HepG2 (cell line): Measurements from ENCODE around the gene SLC44A5. TPM values are rescaled to one million over a fixed set of nuclear protein-coding genes. Genes with fewer than 3 reads are reported as not detected.

Source experiments
- ATAC-seq: fragments of 200-7000 bp; cut with Tn5 transposase; 3 replicates; pipeline ENCODE4 v1.9.1; 2020; ENCODE audit warnings: mild to moderate bottlenecking, moderate library complexity
- BruUV-seq: library from RNA; stranded (reverse); fragments of 400-500 nt; replicated peaks from 2 replicates; lab custom pipeline; 2021; lab: Mats Ljungman, UMichigan
- CTCF ChIA-PET: fragments of 300-600 bp; formaldehyde crosslinking; extraction: SDS; loops from one replicate; lab custom pipeline; 2021; ENCODE audit warnings: low total read pairs, inconsistent platforms, low intra/inter-chr PET ratio; lab: Yijun Ruan, JAX
- POLR2A ChIA-PET: fragments of 350-600 bp; sonication (Branson Sonifier 250); formaldehyde crosslinking; loops from one replicate; lab custom pipeline; 2020; ENCODE audit warnings: antibody characterized with exemption, inconsistent platforms; lab: Yijun Ruan, JAX
- DNase-seq: peaks from one replicate; pipeline ENCODE4 v3.0.0-alpha.2; 2015; ENCODE audit warnings: low spot score
- FAIRE-seq: peaks from 3 replicates; lab custom pipeline; 2011; peaks lifted over from hg19 to GRCh38; lab: Jason Lieb, UNC
- H2AFZ ChIP-seq: one replicate; pipeline ENCODE4 v1.6.1; 2011; ENCODE audit warnings: low read length, inconsistent platforms
- H3K27ac ChIP-seq: fragments of 300-600 bp; 3 replicates; pipeline ENCODE4 v1.8.0; 2011; ENCODE audit warnings: mixed run types, mild to moderate bottlenecking, mixed read lengths, low read length, inconsistent platforms; ENCODE audit not compliant: insufficient read depth; ENCODE audit errors: extremely low read length
- H3K27me3 ChIP-seq, 2 experiments: fragments of 200-600 bp in 1 of 2; 2 replicates in 1 of 2; 3 replicates in 1 of 2; pipeline versions ENCODE4 v1.6.0 to v1.8.0; 2011; ENCODE audit warnings: low read length in 2 of 2, mild to moderate bottlenecking in 2 of 2, moderate library complexity in 2 of 2, inconsistent platforms in 1 of 2; ENCODE audit not compliant: insufficient read depth in 2 of 2, control insufficient read depth in 1 of 2
- H3K36me3 ChIP-seq, 2 experiments: fragments of 200-600 bp in 1 of 2; replicated peaks in 1 of 2; 2 replicates in 1 of 2; 3 replicates in 1 of 2; pipeline versions ENCODE4 v1.5.1 to v1.8.0; 2011; ENCODE audit warnings: low read length in 2 of 2, inconsistent platforms in 1 of 2; ENCODE audit not compliant: insufficient read depth in 2 of 2, control insufficient read depth in 1 of 2
- H3K4me1 ChIP-seq: 2 replicates; pipeline ENCODE4 v1.5.1; 2012; ENCODE audit warnings: low read length, inconsistent platforms; ENCODE audit not compliant: insufficient read depth
- H3K4me2 ChIP-seq: 2 replicates; pipeline ENCODE4 v1.6.0; 2011; ENCODE audit warnings: low read depth, low read length, inconsistent platforms
- H3K4me3 ChIP-seq, 3 experiments: fragments of 200-600 bp in 1 of 3; sonication (generic), shearing (Covaris generic) in 1 of 3; replicated peaks in 1 of 3; 2 replicates each; pipeline ENCODE4 v1.5.1; 2011 to 2016; ENCODE audit warnings: low read length in 3 of 3, inconsistent platforms in 2 of 3, low read depth in 2 of 3, mild to moderate bottlenecking in 2 of 3, control low read depth in 1 of 3, mixed read lengths in 1 of 3; ENCODE audit not compliant: insufficient read depth in 1 of 3
- H3K79me2 ChIP-seq: one replicate; pipeline ENCODE4 v1.6.1; 2011; ENCODE audit warnings: low read length, inconsistent platforms; ENCODE audit not compliant: insufficient read depth
- H3K9ac ChIP-seq: 2 replicates; pipeline ENCODE4 v1.6.0; 2011; ENCODE audit warnings: mild to moderate bottlenecking, low read depth, low read length, inconsistent platforms; ENCODE audit not compliant: insufficient read depth
- H3K9me3 ChIP-seq: 2 replicates; pipeline ENCODE4 v1.5.1; 2012; ENCODE audit warnings: mild to moderate bottlenecking, low read length
- H4K20me1 ChIP-seq: 2 replicates; pipeline ENCODE4 v1.6.0; 2011; ENCODE audit warnings: inconsistent platforms, mild to moderate bottlenecking, low read length, moderate library complexity; ENCODE audit not compliant: insufficient read depth
- FOXO1 ChIP-seq: sonication (generic); formaldehyde crosslinking; IDR thresholded peaks from 2 replicates; pipeline ENCODE4 v1.4.0; 2020; ENCODE audit warnings: missing genetic modification reagents
- GATA4 ChIP-seq: sonication (generic); IDR thresholded peaks from 2 replicates; pipeline ENCODE4 v1.6.1; 2016; ENCODE audit warnings: antibody characterized with exemption, low read depth, borderline replicate concordance
- HNF4G ChIP-seq, 2 experiments: sonication (generic) in 1 of 2; formaldehyde crosslinking in 1 of 2; IDR thresholded peaks; 2 replicates each; pipeline versions ENCODE4 v1.4.0 to v1.6.1; 2011 to 2020; ENCODE audit warnings: borderline replicate concordance in 2 of 2, low read depth in 2 of 2, mild to moderate bottlenecking in 2 of 2, low read length in 1 of 2, missing genetic modification reagents in 1 of 2, moderate library complexity in 1 of 2
- MTA1 ChIP-seq: sonication (generic); formaldehyde crosslinking; IDR thresholded peaks from 2 replicates; pipeline ENCODE4 v1.4.0; 2020; ENCODE audit warnings: missing genetic modification reagents, mild to moderate bottlenecking, borderline replicate concordance
- SETDB1 ChIP-seq: sonication (generic); formaldehyde crosslinking; IDR thresholded peaks from 2 replicates; pipeline ENCODE4 v1.5.1; 2020; ENCODE audit warnings: missing genetic modification reagents, mild to moderate bottlenecking, borderline replicate concordance
- SMARCC2 ChIP-seq: fragments of 450-650 bp; IDR thresholded peaks from 2 replicates; pipeline ENCODE4 v1.6.1; 2017; ENCODE audit warnings: antibody characterized with exemption, mild to moderate bottlenecking
- XBP1 ChIP-seq: sonication (generic); formaldehyde crosslinking; IDR thresholded peaks from 2 replicates; pipeline ENCODE4 v1.5.0; 2020; ENCODE audit warnings: missing genetic modification reagents
- ZBTB42 ChIP-seq: sonication (generic); formaldehyde crosslinking; IDR thresholded peaks from 2 replicates; pipeline ENCODE4 v1.5.0; 2020; ENCODE audit warnings: mild to moderate bottlenecking, missing genetic modification reagents
- ZFX ChIP-seq: sonication (generic); formaldehyde crosslinking; IDR thresholded peaks from 2 replicates; pipeline ENCODE4 v1.4.0; 2020; ENCODE audit warnings: mild to moderate bottlenecking, low read depth, missing genetic modification reagents, moderate library complexity
- ZFY ChIP-seq: sonication (generic); formaldehyde crosslinking; IDR thresholded peaks from 2 replicates; pipeline ENCODE4 v1.4.0; 2020; ENCODE audit warnings: missing genetic modification reagents
- ZFYVE20 ChIP-seq: sonication (generic); formaldehyde crosslinking; IDR thresholded peaks from 2 replicates; pipeline ENCODE4 v1.8.0; 2023; ENCODE audit warnings: low read depth, mild to moderate bottlenecking, moderate library complexity, missing genetic modification reagents, borderline replicate concordance
- ZNF34 ChIP-seq: sonication (generic); formaldehyde crosslinking; IDR thresholded peaks from 2 replicates; pipeline ENCODE4 v1.4.0; 2020; ENCODE audit warnings: mild to moderate bottlenecking, missing genetic modification reagents, borderline replicate concordance
- ZNF451 ChIP-seq: sonication (generic); formaldehyde crosslinking; IDR thresholded peaks from 2 replicates; pipeline ENCODE4 v1.5.0; 2020; ENCODE audit warnings: mild to moderate bottlenecking, missing genetic modification reagents
- ZNF510 ChIP-seq: sonication (generic); formaldehyde crosslinking; IDR thresholded peaks from 2 replicates; pipeline ENCODE4 v1.4.0; 2020; ENCODE audit warnings: low read depth, mild to moderate bottlenecking, missing genetic modification reagents
- ZNF720 ChIP-seq: sonication (generic); formaldehyde crosslinking; IDR thresholded peaks from 2 replicates; pipeline ENCODE4 v1.4.0; 2020; ENCODE audit warnings: missing genetic modification reagents
- WGBS: methylation state at CpG from one replicate; pipeline ENCODE4 v1.1.6; 2017; ENCODE audit warnings: low lambda C conversion rate; 5-methylcytosine and 5-hydroxymethylcytosine counted together
- in situ Hi-C: cut with HindIII; loops from 2 replicates; pipeline ENCODE4 v1.10.0; 2017; ENCODE audit warnings: low pct_unique_long_range_greater_than_20kb; ENCODE audit not compliant: extremely low pct_ligation_motif_present
- intact Hi-C: fragments of 100-400 bp; cut with micrococcal nuclease; formaldehyde crosslinking; loops from one replicate; pipeline ENCODE4 v1.10.0; 2022; ENCODE audit not compliant: unreplicated experiment
- polyA plus RNA-seq, 8 experiments: library from polyadenylated mRNA; depleted of rRNA in 3 of 8; stranded (reverse) in 7 of 8; unstranded in 1 of 8; fragments of >200 nt; fragmentation: Illumina TruSeq in 4 of 8; extraction: Trizol in 4 of 8; gene quantifications; 2 replicates each; pipeline versions ENCODE4 v1.2.1 to v1.2.3, GENCODE V29; 2011 to 2016; ENCODE audit warnings: low read depth in 4 of 8, missing spikeins in 1 of 8, mixed read lengths in 1 of 8; ENCODE audit not compliant: insufficient read depth in 1 of 8
- total RNA-seq, 5 experiments: library from RNA; depleted of rRNA; stranded (reverse); fragments of >200 nt; fragmentation: Illumina TruSeq; extraction: Trizol; gene quantifications; 2 replicates each; pipeline ENCODE4 v1.2.3, GENCODE V29; 2016; ENCODE audit warnings: low read depth in 1 of 5
- TF ChIP-seq, protein P1 (sequence below): IDR thresholded peaks from 2 replicates; pipeline ENCODE4 v1.6.1; 2016; ENCODE audit warnings: low read depth, control low read depth
- TF ChIP-seq, protein P2 (sequence below): sonication (generic); formaldehyde crosslinking; conservative IDR thresholded peaks from 2 replicates; pipeline ENCODE4 v1.8.1; 2023; ENCODE audit warnings: missing genetic modification reagents
- TF ChIP-seq, protein P3 (sequence below): IDR thresholded peaks from 2 replicates; pipeline ENCODE4 v1.6.1; 2012; ENCODE audit warnings: low read depth, low read length, improper control_type of control experiment

SLC44A5 gene
- total and polyA plus RNA-seq, 2 of the 13 experiments (the other 11 are each of a cell fraction or from before 2014, with no cell fraction given) = 8.0 to 16.0 TPM

DNA sequence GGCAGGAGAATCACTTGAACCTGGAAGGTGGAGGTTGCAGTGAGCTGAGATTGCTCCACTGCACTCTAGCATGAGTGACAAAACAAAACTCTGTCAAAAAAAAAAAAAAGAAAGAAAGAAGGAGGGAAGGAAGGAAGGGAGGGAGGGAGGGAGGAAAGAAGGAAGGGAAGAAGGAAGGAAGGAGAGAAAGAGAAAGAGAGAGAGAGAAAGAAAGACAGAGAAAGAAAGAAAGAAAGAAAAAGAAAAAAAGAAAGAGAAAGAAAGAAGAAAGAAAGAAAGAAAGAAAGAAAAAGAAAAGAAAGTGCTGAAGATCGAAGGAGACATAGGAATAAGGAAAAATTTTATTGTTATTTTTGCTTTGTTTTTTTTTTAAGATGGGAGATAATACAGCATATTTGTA is 166.7 kb downstream of the SLC44A5 start (continued):
- TF ChIP-seq, protein P1, sequence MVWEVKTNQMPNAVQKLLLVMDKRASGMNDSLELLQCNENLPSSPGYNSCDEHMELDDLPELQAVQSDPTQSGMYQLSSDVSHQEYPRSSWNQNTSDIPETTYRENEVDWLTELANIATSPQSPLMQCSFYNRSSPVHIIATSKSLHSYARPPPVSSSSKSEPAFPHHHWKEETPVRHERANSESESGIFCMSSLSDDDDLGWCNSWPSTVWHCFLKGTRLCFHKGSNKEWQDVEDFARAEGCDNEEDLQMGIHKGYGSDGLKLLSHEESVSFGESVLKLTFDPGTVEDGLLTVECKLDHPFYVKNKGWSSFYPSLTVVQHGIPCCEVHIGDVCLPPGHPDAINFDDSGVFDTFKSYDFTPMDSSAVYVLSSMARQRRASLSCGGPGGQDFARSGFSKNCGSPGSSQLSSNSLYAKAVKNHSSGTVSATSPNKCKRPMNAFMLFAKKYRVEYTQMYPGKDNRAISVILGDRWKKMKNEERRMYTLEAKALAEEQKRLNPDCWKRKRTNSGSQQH (CRISPR knock-in tag) = no peak
- TF ChIP-seq ZFYVE20 (no peak), MTA1 (CRISPR knock-in tag) (no peak), XBP1 (CRISPR knock-in tag) (no peak), ZNF451 (CRISPR knock-in tag) (no peak), ZFX (CRISPR knock-in tag) (no peak)

DNA sequence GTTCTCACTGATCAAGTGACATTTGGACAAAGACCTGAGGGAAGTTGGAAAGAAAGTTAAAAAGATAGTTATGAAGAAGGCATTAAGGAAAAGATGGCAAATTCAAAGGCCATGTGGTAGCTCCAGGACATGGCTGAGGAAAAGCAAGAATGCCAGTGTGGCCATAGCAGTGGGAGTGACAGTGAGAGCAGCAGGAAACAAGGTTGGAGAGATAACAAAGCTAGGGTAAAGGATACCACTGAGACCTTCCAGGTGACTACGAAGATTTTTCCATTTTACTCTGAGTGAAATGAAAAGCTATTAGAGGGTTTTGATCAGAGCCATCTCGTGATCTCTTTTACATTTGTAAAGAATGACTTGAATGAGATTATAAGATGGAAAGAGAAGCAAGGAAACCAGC is 170.6 kb downstream of the SLC44A5 start:
- no peak overlapping the region for H3K4me2 ChIP-seq
- H3K9me3 ChIP-seq = no peaks in the 10 kb centered on the region
- BruUV-seq = no TSS peak
- no peak overlapping the region for H2AFZ ChIP-seq
- intact Hi-C loops (no loop called here), in situ Hi-C loops (no loop called here)
- 25% methylated on average over 2 of the region's 2 CpGs for WGBS
- POLR2A ChIA-PET = no interaction called here
- no peaks in the 10 kb centered on the region for H3K36me3 ChIP-seq
- FAIRE-seq = no peak
- H3K27me3 ChIP-seq = no peaks in the 10 kb centered on the region
- no peaks in the 10 kb centered on the region for H3K79me2 ChIP-seq
- no peak overlapping the region for H3K4me3 ChIP-seq
- CTCF ChIA-PET = no interaction called here
- no peak overlapping the region for H3K9ac ChIP-seq
- H3K4me1 ChIP-seq = no peaks in the 10 kb centered on the region
- ATAC-seq = no peak
- H4K20me1 ChIP-seq = no peaks in the 10 kb centered on the region
- DNase-seq = no peak
- H3K27ac ChIP-seq = no peak overlapping the region
- no peak for TF ChIP-seq HNF4G (IDR thresholded peaks at IDR 0.05; ENCODE audit: borderline replicate concordance, low read depth, low read length)
- no peak for TF ChIP-seq HNF4G (CRISPR knock-in tag; IDR thresholded peaks at IDR 0.05; ENCODE audit: borderline replicate concordance, low read depth)
- TF ChIP-seq GATA4 = no peak
- TF ChIP-seq ZNF510 (CRISPR knock-in tag) = no peak
- TF ChIP-seq ZNF34 (CRISPR knock-in tag) = no peak
- TF ChIP-seq SETDB1 = no peak
- TF ChIP-seq ZNF720 = no peak
- no peak for TF ChIP-seq ZFY
- TF ChIP-seq SMARCC2 = no peak
- no peak for TF ChIP-seq ZBTB42 (CRISPR knock-in tag)
- TF ChIP-seq, protein P2, sequence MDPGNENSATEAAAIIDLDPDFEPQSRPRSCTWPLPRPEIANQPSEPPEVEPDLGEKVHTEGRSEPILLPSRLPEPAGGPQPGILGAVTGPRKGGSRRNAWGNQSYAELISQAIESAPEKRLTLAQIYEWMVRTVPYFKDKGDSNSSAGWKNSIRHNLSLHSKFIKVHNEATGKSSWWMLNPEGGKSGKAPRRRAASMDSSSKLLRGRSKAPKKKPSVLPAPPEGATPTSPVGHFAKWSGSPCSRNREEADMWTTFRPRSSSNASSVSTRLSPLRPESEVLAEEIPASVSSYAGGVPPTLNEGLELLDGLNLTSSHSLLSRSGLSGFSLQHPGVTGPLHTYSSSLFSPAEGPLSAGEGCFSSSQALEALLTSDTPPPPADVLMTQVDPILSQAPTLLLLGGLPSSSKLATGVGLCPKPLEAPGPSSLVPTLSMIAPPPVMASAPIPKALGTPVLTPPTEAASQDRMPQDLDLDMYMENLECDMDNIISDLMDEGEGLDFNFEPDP (CRISPR knock-in tag) = no peak
- TF ChIP-seq, protein P3, sequence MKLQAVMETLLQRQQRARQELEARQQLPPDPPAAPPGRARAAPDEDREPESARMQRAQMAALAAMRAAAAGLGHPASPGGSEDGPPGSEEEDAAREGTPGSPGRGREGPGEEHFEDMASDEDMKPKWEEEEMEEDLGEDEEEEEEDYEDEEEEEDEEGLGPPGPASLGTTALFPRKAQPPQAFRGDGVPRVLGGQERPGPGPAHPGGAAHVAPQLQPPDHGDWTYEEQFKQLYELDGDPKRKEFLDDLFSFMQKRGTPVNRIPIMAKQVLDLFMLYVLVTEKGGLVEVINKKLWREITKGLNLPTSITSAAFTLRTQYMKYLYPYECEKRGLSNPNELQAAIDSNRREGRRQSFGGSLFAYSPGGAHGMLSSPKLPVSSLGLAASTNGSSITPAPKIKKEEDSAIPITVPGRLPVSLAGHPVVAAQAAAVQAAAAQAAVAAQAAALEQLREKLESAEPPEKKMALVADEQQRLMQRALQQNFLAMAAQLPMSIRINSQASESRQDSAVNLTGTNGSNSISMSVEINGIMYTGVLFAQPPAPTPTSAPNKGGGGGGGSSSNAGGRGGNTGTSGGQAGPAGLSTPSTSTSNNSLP = no peak
- no peak for TF ChIP-seq FOXO1
